DND-41 (cell line): ENCODE measurements around the gene SYNE2.
"Not testable (repeated sequence)": the region's sequence is repeated elsewhere in the genome, so short reads cannot be mapped to it uniquely, and the experiment has no call there.

Source experiments
- ATAC-seq: fragments of 200-7000 bp; cut with Tn5 transposase; 3 replicates; pipeline ENCODE4 v1.9.1; 2021; ENCODE audit warnings: low read depth; ENCODE audit not compliant: insufficient read depth
- DNase-seq: peaks from one replicate; pipeline ENCODE4 v3.0.0-alpha.2; 2020
- H2AFZ ChIP-seq: 2 replicates; pipeline ENCODE4 v1.6.0; 2012; ENCODE audit warnings: low read depth, low read length
- H3K27ac ChIP-seq: 2 replicates; pipeline ENCODE4 v1.5.1; 2012; ENCODE audit warnings: low read length, inconsistent platforms
- H3K27me3 ChIP-seq: fragments of 200-600 bp; sonication (generic); 2 replicates; pipeline ENCODE4 v1.6.0; 2012; ENCODE audit warnings: low read length, mild to moderate bottlenecking, inconsistent platforms; ENCODE audit not compliant: insufficient read depth, poor library complexity
- H3K36me3 ChIP-seq: 2 replicates; pipeline ENCODE4 v1.5.1; 2012; ENCODE audit warnings: low read length, inconsistent platforms; ENCODE audit not compliant: insufficient read depth
- H3K4me1 ChIP-seq: 2 replicates; pipeline ENCODE4 v1.5.1; 2012; ENCODE audit warnings: mild to moderate bottlenecking, low read length; ENCODE audit not compliant: insufficient read depth
- H3K4me2 ChIP-seq: 2 replicates; pipeline ENCODE4 v1.6.0; 2012; ENCODE audit warnings: mild to moderate bottlenecking, moderate library complexity, low read length, inconsistent platforms; ENCODE audit not compliant: insufficient read depth
- H3K4me3 ChIP-seq, 2 experiments: fragments of 200-600 bp in 1 of 2; shearing (Covaris generic) in 1 of 2; 2 replicates each; pipeline ENCODE4 v1.5.1; 2012 to 2016; ENCODE audit warnings: inconsistent platforms in 2 of 2, low read length in 2 of 2, mild to moderate bottlenecking in 2 of 2, low read depth in 1 of 2, moderate library complexity in 1 of 2
- H3K79me2 ChIP-seq: 2 replicates; pipeline ENCODE4 v1.6.0; 2012; ENCODE audit warnings: low read length, inconsistent platforms; ENCODE audit not compliant: insufficient read depth
- H3K9ac ChIP-seq: 2 replicates; pipeline ENCODE4 v1.6.0; 2012; ENCODE audit warnings: low read depth, mild to moderate bottlenecking, inconsistent platforms, low read length, moderate library complexity
- H3K9me3 ChIP-seq: 2 replicates; pipeline ENCODE4 v1.5.1; 2012; ENCODE audit warnings: low read length, moderate library complexity, mild to moderate bottlenecking, inconsistent platforms; ENCODE audit not compliant: insufficient read depth, severe bottlenecking
- H4K20me1 ChIP-seq: 2 replicates; pipeline ENCODE4 v1.6.0; 2012; ENCODE audit warnings: low read length; ENCODE audit not compliant: insufficient read depth
- CTCF ChIP-seq: IDR thresholded peaks from 2 replicates; pipeline ENCODE4 v1.5.1; 2012; ENCODE audit warnings: borderline replicate concordance, low read length, moderate library complexity, mild to moderate bottlenecking; ENCODE audit not compliant: poor library complexity, severe bottlenecking; ENCODE audit errors: extremely low read depth
- EZH2 ChIP-seq: IDR thresholded peaks from 3 replicates; pipeline ENCODE4 v1.6.1; 2012; ENCODE audit warnings: borderline replicate concordance, low read depth, mild to moderate bottlenecking, moderate library complexity, low read length, inconsistent platforms; ENCODE audit not compliant: severe bottlenecking

The SYNE2 gene

GRCh38 chr14:63852817-63853731 lies at the start of gene SYNE2:
Gene SYNE2 (plus strand): TSS chr14:63853004. CDS start chr14:63909149, 56,145 bp downstream.
- ATAC-seq, result peak; percentile 90
- H3K27ac ChIP-seq, result peak within 1 kb of the TSS; percentile 77
- TF ChIP-seq EZH2 (no peak), CTCF (peak; percentile 35)
- peak within 1 kb of the TSS; percentile 75 for H3K4me2 ChIP-seq
- H3K79me2 ChIP-seq, result peaks cover 49% of the 10 kb centered on the region
- peak within 1 kb of the TSS; percentile 83 for H3K9ac ChIP-seq
- peaks cover 37% of the 10 kb centered on the region for H3K4me1 ChIP-seq
- H3K4me3 ChIP-seq, result peak within 1 kb of the TSS; percentile 80 to 91
- no peaks in the 10 kb centered on the region for H3K9me3 ChIP-seq
- H4K20me1 ChIP-seq, result peaks cover 33% of the 10 kb centered on the region
- H3K36me3 ChIP-seq, result no peaks in the 10 kb centered on the region; the same call in 1 of the 2 replicates
- DNase-seq, result peak; percentile 85
- peak within 1 kb of the TSS; percentile 88 for H2AFZ ChIP-seq
- no peaks in the 10 kb centered on the region for H3K27me3 ChIP-seq

GRCh38 chr14:63803221-63803791 lies 49.5 kb upstream of the SYNE2 start:
- H4K20me1 ChIP-seq, H3K4me3 ChIP-seq, H3K9me3 ChIP-seq, H2AFZ ChIP-seq, ATAC-seq, H3K4me1 ChIP-seq, H3K36me3 ChIP-seq, H3K4me2 ChIP-seq, H3K27me3 ChIP-seq, H3K27ac ChIP-seq, DNase-seq, H3K9ac ChIP-seq, H3K79me2 ChIP-seq: not testable (repeated sequence)

GRCh38 chr14:63806064-63806463 lies 46.7 kb upstream of the SYNE2 start:
- not testable (repeated sequence) for H3K4me2 ChIP-seq, DNase-seq, H3K79me2 ChIP-seq, H3K9me3 ChIP-seq, H4K20me1 ChIP-seq, H3K36me3 ChIP-seq, H2AFZ ChIP-seq, H3K27ac ChIP-seq, H3K27me3 ChIP-seq, H3K4me3 ChIP-seq, ATAC-seq, H3K9ac ChIP-seq, H3K4me1 ChIP-seq

- not testable (repeated sequence) for H3K27ac ChIP-seq, H3K9ac ChIP-seq, H3K27me3 ChIP-seq, H3K9me3 ChIP-seq, H3K79me2 ChIP-seq, DNase-seq, H3K4me3 ChIP-seq, H2AFZ ChIP-seq, ATAC-seq, H3K4me1 ChIP-seq, H3K36me3 ChIP-seq, H4K20me1 ChIP-seq, H3K4me2 ChIP-seq
These were observed 41.1 kb upstream of the SYNE2 start for GRCh38 chr14:63811692-63812091.

- H4K20me1 ChIP-seq, result no peaks in the 10 kb centered on the region
- no peak for TF ChIP-seq EZH2
- no peak for TF ChIP-seq CTCF
These were observed 19.1 kb upstream of the SYNE2 start for GRCh38 chr14:63833728-63834127.

More at GRCh38 chr14:63833728-63834127, 19.1 kb upstream of the SYNE2 start:
- Histone ChIP-seq H3K4me2 (no peak overlapping the region), H3K4me1 (no peaks in the 10 kb centered on the region), H3K4me3 (no peak overlapping the region), H2AFZ (no peak overlapping the region), H3K79me2 (no peaks in the 10 kb centered on the region), H3K9ac (no peak overlapping the region), H3K27me3 (no peaks in the 10 kb centered on the region), H3K27ac (no peak overlapping the region), H3K9me3 (no peaks in the 10 kb centered on the region), H3K36me3 (no peaks in the 10 kb centered on the region)
- ATAC-seq, result peak; percentile 39; the same call in 1 of the 3 replicates
- DNase-seq, result no peak
